Uterus (tissue), 2 donors: ENCODE measurements around the gene LRP3.

ENCODE experiments used
- POLR2A ChIP-seq, 2 donors: fragments of 450-650 bp; IDR thresholded peaks; one replicate each; pipeline ENCODE4 v1.6.1; 2016; ENCODE audit warnings: antibody characterized with exemption in 2 of 2, mild to moderate bottlenecking in 1 of 2, moderate library complexity in 1 of 2
- TF ChIP-seq, protein P1 (sequence below), 4 experiments: fragments of 200-600 bp in 2 of 4; fragments of 450-650 bp in 2 of 4; sonication (generic) in 2 of 4; IDR thresholded peaks; one replicate each; pipeline ENCODE4 v1.5.1; 2016 to 2019; ENCODE audit warnings: antibody characterized with exemption in 4 of 4, mild to moderate bottlenecking in 2 of 4, moderate library complexity in 1 of 4

GRCh38 chr19:33255781-33256180 is 61.7 kb downstream of the LRP3 start:
- TF ChIP-seq, protein P1, sequence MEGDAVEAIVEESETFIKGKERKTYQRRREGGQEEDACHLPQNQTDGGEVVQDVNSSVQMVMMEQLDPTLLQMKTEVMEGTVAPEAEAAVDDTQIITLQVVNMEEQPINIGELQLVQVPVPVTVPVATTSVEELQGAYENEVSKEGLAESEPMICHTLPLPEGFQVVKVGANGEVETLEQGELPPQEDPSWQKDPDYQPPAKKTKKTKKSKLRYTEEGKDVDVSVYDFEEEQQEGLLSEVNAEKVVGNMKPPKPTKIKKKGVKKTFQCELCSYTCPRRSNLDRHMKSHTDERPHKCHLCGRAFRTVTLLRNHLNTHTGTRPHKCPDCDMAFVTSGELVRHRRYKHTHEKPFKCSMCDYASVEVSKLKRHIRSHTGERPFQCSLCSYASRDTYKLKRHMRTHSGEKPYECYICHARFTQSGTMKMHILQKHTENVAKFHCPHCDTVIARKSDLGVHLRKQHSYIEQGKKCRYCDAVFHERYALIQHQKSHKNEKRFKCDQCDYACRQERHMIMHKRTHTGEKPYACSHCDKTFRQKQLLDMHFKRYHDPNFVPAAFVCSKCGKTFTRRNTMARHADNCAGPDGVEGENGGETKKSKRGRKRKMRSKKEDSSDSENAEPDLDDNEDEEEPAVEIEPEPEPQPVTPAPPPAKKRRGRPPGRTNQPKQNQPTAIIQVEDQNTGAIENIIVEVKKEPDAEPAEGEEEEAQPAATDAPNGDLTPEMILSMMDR (IDR thresholded peaks at IDR 0.05): no peak
- no peak for TF ChIP-seq POLR2A (IDR thresholded peaks at IDR 0.05)
